Endodermal cell (in vitro differentiated cells): ENCODE measurements around the gene EMX1. TPM values are rescaled to one million over a fixed set of nuclear protein-coding genes. Genes with fewer than 3 reads are reported as not detected.
A peak's percentile ranks its signal among the peaks of the same experiment; 100 is the strongest.

Source experiments
- DNase-seq: peaks from one replicate; pipeline ENCODE4 v3.0.0-alpha.2; 2017
- H3K27ac ChIP-seq: 2 replicates; pipeline ENCODE4 v1.5.1; 2013; ENCODE audit warnings: mild to moderate bottlenecking, low read depth, low read length, moderate library complexity
- H3K27me3 ChIP-seq: 2 replicates; pipeline ENCODE4 v1.6.1; 2013; ENCODE audit warnings: mild to moderate bottlenecking, low read length, moderate library complexity; ENCODE audit not compliant: insufficient read depth, control insufficient read depth, poor library complexity, severe bottlenecking
- H3K36me3 ChIP-seq: 2 replicates; pipeline ENCODE4 v1.7.0; 2013; ENCODE audit warnings: mild to moderate bottlenecking, low read length, moderate library complexity; ENCODE audit not compliant: control insufficient read depth, insufficient read depth
- H3K4me1 ChIP-seq: one replicate; pipeline ENCODE4 v1.7.0; 2013; ENCODE audit warnings: low read length; ENCODE audit not compliant: control insufficient read depth, insufficient read depth
- H3K4me3 ChIP-seq: 2 replicates; pipeline ENCODE4 v1.5.1; 2013; ENCODE audit warnings: mild to moderate bottlenecking, low read length, moderate library complexity
- H3K9ac ChIP-seq: 2 replicates; pipeline ENCODE4 v1.6.1; 2013; ENCODE audit warnings: mild to moderate bottlenecking, low read length, moderate library complexity; ENCODE audit not compliant: poor library complexity, severe bottlenecking; ENCODE audit errors: extremely low read depth
- H3K9me3 ChIP-seq: 2 replicates; pipeline ENCODE4 v1.6.1; 2013; ENCODE audit warnings: mild to moderate bottlenecking, low read length, moderate library complexity; ENCODE audit not compliant: control insufficient read depth
- H3K27ac Mint-ChIP-seq: 2 replicates; pipeline ENCODE4 v1.8.0; 2020; ENCODE audit warnings: mixed read lengths
- H3K27me3 Mint-ChIP-seq: 2 replicates; pipeline ENCODE4 v1.8.0; 2021; ENCODE audit warnings: mild to moderate bottlenecking, mixed read lengths; ENCODE audit not compliant: insufficient read depth
- H3K36me3 Mint-ChIP-seq: 2 replicates; pipeline ENCODE4 v1.8.0; 2020; ENCODE audit warnings: low read depth, mixed read lengths
- H3K4me1 Mint-ChIP-seq: 2 replicates; pipeline ENCODE4 v1.8.0; 2020; ENCODE audit warnings: mixed read lengths
- H3K4me3 Mint-ChIP-seq: 2 replicates; pipeline ENCODE4 v1.8.0; 2020; ENCODE audit warnings: mild to moderate bottlenecking, moderate library complexity, mixed read lengths
- H3K9me3 Mint-ChIP-seq: 2 replicates; pipeline ENCODE4 v1.8.0; 2020; ENCODE audit warnings: mild to moderate bottlenecking, mixed read lengths
- CTCF ChIP-seq: fragments of 200-600 bp; sonication (generic); conservative IDR thresholded peaks from 2 replicates; pipeline ENCODE4 v1.5.0; 2021; ENCODE audit warnings: antibody characterized with exemption, mild to moderate bottlenecking
- WGBS, 2 experiments: methylation state at CpG; one replicate each; pipeline versions ENCODE4 v1.1.5 to v1.1.7; 2013; ENCODE audit warnings: missing lambda C conversion rate in 2 of 2, mixed read lengths in 1 of 2; ENCODE audit not compliant: insufficient coverage in 1 of 2, insufficient read length in 1 of 2; 5-methylcytosine and 5-hydroxymethylcytosine counted together
- total RNA-seq, 2 donors: library from RNA; stranded (reverse); fragmentation: NEBNext Ultra II Directional in 1 of 2; extraction: Animal tissue kit (Norgen Biotek cat#: 25700) in 1 of 2; gene quantifications; 2 replicates in 1 of 2; 3 replicates in 1 of 2; pipeline ENCODE4 v1.2.1, GENCODE V29; 2021

The EMX1 gene
- total RNA-seq, 2 donors from 2014 or later = 0.35 to 1.1 TPM

GRCh38 chr2:72953976-72954375 is 36.7 kb downstream of the EMX1 start:
- H3K27me3 Mint-ChIP-seq = no peaks in the 10 kb centered on the region
- H3K9me3 Mint-ChIP-seq = no peaks in the 10 kb centered on the region
- Histone ChIP-seq H3K9me3 (no peaks in the 10 kb centered on the region), H3K4me1 (no peaks in the 10 kb centered on the region), H3K27me3 (no peaks in the 10 kb centered on the region), H3K36me3 (no peaks in the 10 kb centered on the region), H3K9ac (no peak overlapping the region), H3K4me3 (no peak overlapping the region), H3K27ac (no peak overlapping the region)
- peaks cover 21% of the 10 kb centered on the region for H3K4me1 Mint-ChIP-seq
- no peak for DNase-seq
- H3K36me3 Mint-ChIP-seq = peaks cover 4% of the 10 kb centered on the region
- TF ChIP-seq CTCF = no peak
- H3K4me3 Mint-ChIP-seq = no peak overlapping the region
- H3K27ac Mint-ChIP-seq = no peak overlapping the region
- 92% methylated on average over 4 of the region's 4 CpGs; no CpG with 5 or more reads in 1 of the 2 experiments for WGBS, 2 experiments

- no peak for TF ChIP-seq CTCF
- no peak for DNase-seq
- WGBS, 2 experiments = 91 to 96% methylated on average over 3 to 12 of the region's 12 CpGs
- Mint-ChIP-seq H3K27ac (no peak overlapping the region), H3K4me1 (peaks cover 21% of the 10 kb centered on the region), H3K36me3 (peaks cover 8% of the 10 kb centered on the region), H3K4me3 (no peak overlapping the region), H3K9me3 (no peaks in the 10 kb centered on the region), H3K27me3 (no peaks in the 10 kb centered on the region)
- Histone ChIP-seq H3K36me3 (no peaks in the 10 kb centered on the region), H3K27me3 (no peaks in the 10 kb centered on the region), H3K4me3 (no peak overlapping the region), H3K9ac (no peak overlapping the region), H3K4me1 (no peaks in the 10 kb centered on the region), H3K27ac (no peak overlapping the region), H3K9me3 (no peaks in the 10 kb centered on the region)
These were observed 37.3 kb downstream of the EMX1 start for GRCh38 chr2:72954376-72955227.

DNA sequence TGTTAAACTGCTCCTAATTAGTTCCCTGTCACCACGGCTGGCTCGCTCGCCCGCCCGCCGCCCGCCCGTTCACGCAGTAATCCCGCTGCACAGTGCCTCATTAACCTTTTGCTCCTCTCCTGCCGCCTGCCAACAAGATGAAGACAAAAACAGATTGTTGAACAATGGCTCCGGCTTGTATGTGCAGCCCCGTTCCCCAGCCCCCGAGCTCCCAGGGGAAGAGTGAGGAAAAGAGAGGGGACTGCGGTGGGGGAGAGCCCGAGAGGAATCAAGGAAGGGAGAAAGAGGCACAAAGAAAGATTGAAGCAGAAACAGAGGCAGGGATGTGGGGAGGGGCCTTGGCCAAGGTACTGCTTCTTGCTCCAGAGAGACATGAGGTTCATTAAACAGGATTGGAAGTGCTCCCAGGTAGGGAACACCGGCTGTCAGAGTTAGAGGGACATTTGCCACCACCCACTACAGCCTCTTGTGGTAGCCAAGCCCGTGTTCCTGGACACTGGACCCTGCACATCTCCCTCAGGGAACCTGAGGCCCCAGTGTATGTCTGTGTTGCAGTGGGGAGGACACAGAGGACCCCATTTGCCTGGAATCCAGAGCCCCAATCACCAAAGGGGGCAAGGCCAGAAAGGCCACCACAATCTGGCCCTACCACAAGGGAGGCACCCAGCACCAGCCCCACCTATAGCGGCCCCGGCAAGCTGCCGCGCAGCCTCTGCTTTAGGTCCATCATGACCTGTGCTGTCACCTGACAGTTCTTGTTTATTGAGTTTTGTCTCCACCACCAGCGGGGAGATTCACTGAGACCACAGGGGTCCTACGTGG is 38.1 kb downstream of the EMX1 start:
- 79 to 92% methylated on average over 20 to 24 of the region's 24 CpGs for WGBS, 2 experiments
- no peak overlapping the region for H3K4me3 ChIP-seq
- no peaks in the 10 kb centered on the region for H3K9me3 Mint-ChIP-seq
- no peaks in the 10 kb centered on the region for H3K27me3 Mint-ChIP-seq
- TF ChIP-seq CTCF = no peak
- no peaks in the 10 kb centered on the region for H3K4me1 ChIP-seq
- no peak overlapping the region for H3K9ac ChIP-seq
- peaks cover 14% of the 10 kb centered on the region for H3K36me3 Mint-ChIP-seq
- peaks cover 21% of the 10 kb centered on the region for H3K4me1 Mint-ChIP-seq
- H3K27ac ChIP-seq = no peak overlapping the region
- no peaks in the 10 kb centered on the region for H3K27me3 ChIP-seq
- no peak overlapping the region for H3K4me3 Mint-ChIP-seq
- H3K9me3 ChIP-seq = no peaks in the 10 kb centered on the region
- H3K27ac Mint-ChIP-seq = peak overlapping the region; percentile 52
- H3K36me3 ChIP-seq = no peaks in the 10 kb centered on the region
- DNase-seq = no peak
